ENCODE data around the gene IGLON5. TPM values are rescaled to one million over a fixed set of nuclear protein-coding genes. Genes with fewer than 3 reads are reported as not detected.

Gene IGLON5
- total RNA-seq, 4 donors from 2014 or later = not detected

GRCh38 chr19:51305479-51305878 is 6.0 kb upstream of the IGLON5 start:
- Histone ChIP-seq H3K4me1 (no peaks in the 10 kb centered on the region), H3K36me3 (no peaks in the 10 kb centered on the region), H3K4me3 (no peak overlapping the region), H3K9me3 (no peaks in the 10 kb centered on the region), H3K27me3 (peaks cover 0 to 17% (median 8%) of the 10 kb centered on the region in 3 donors), H3K27ac (no peak overlapping the region)
- no peak for ATAC-seq
- in situ Hi-C loops (cut with MboI; ENCODE audit: low sequenced_read_pairs in 4 of 4) (no loop called here), intact Hi-C loops (cut with DNase I; ENCODE audit: low total_unique reads) (no loop called here)
- DNase-seq = no peak
- TF ChIP-seq POLR2A (IDR thresholded peaks at IDR 0.05) = no peak
- TF ChIP-seq CTCF (IDR thresholded peaks at IDR 0.05 in 4 of 5, conservative IDR thresholded peaks at IDR 0.05 in 1 of 5) = no peak

- ATAC-seq (no peak), DNase-seq (no peak)
- in situ Hi-C loops (cut with MboI; ENCODE audit: low sequenced_read_pairs in 4 of 4) (no loop called here), intact Hi-C loops (cut with DNase I; ENCODE audit: low total_unique reads) (no loop called here)
- Histone ChIP-seq H3K4me1 (no peaks in the 10 kb centered on the region), H3K27me3 (peaks cover 6 to 12% (median 9%) of the 10 kb centered on the region in 3 donors), H3K27ac (no peak overlapping the region), H3K36me3 (no peaks in the 10 kb centered on the region), H3K9me3 (no peaks in the 10 kb centered on the region), H3K4me3 (no peak overlapping the region)
- TF ChIP-seq CTCF (IDR thresholded peaks at IDR 0.05 in 4 of 5, conservative IDR thresholded peaks at IDR 0.05 in 1 of 5) = no peak
- TF ChIP-seq POLR2A (IDR thresholded peaks at IDR 0.05) = no peak
These were observed 5.2 kb downstream of the IGLON5 start for GRCh38 chr19:51316688-51317087.

GRCh38 chr19:51317376-51317775 is 5.9 kb downstream of the IGLON5 start:
- in situ Hi-C loops (cut with MboI; ENCODE audit: low sequenced_read_pairs in 4 of 4) = no loop called here
- Histone ChIP-seq H3K27me3 (peaks cover under 1 to 6% (median 2%) of the 10 kb centered on the region in 3 donors), H3K9me3 (no peaks in the 10 kb centered on the region), H3K4me3 (no peak overlapping the region), H3K4me1 (no peaks in the 10 kb centered on the region), H3K36me3 (no peaks in the 10 kb centered on the region), H3K27ac (no peak overlapping the region)
- no peak for TF ChIP-seq POLR2A (IDR thresholded peaks at IDR 0.05)
- no peak for TF ChIP-seq CTCF (IDR thresholded peaks at IDR 0.05 in 4 of 5, conservative IDR thresholded peaks at IDR 0.05 in 1 of 5)
- no peak for ATAC-seq
- intact Hi-C loops (cut with DNase I; ENCODE audit: low total_unique reads) = no loop called here
- DNase-seq = no peak

GRCh38 chr19:51317968-51318367 is 6.5 kb downstream of the IGLON5 start:
- Histone ChIP-seq H3K27me3 (peaks cover 0 to 5% (median 0%) of the 10 kb centered on the region in 3 donors), H3K27ac (no peak overlapping the region), H3K4me1 (no peaks in the 10 kb centered on the region), H3K4me3 (no peak overlapping the region), H3K9me3 (no peaks in the 10 kb centered on the region), H3K36me3 (no peaks in the 10 kb centered on the region)
- intact Hi-C loops (cut with DNase I; ENCODE audit: low total_unique reads) = no loop called here
- in situ Hi-C loops (cut with MboI; ENCODE audit: low sequenced_read_pairs in 4 of 4) = no loop called here
- ATAC-seq (no peak), DNase-seq (no peak)
- TF ChIP-seq CTCF (IDR thresholded peaks at IDR 0.05 in 4 of 5, conservative IDR thresholded peaks at IDR 0.05 in 1 of 5) (no peak), POLR2A (IDR thresholded peaks at IDR 0.05) (no peak)
